Liver (tissue), 9 donors: ENCODE results near the gene GSE1. TPM values are rescaled to one million over a fixed set of nuclear protein-coding genes. Genes with fewer than 3 reads are reported as not detected.

Source experiments
- DNase-seq: peaks from one replicate; pipeline ENCODE4 v3.0.0-alpha.2; 2017; ENCODE audit warnings: low spot score
- H3K27ac ChIP-seq, 2 donors: one replicate each; pipeline ENCODE4 v1.7.0; 2013; ENCODE audit warnings: inconsistent platforms in 2 of 2, low read length in 2 of 2, control low read depth in 1 of 2, low read depth in 1 of 2, mild to moderate bottlenecking in 1 of 2
- H3K27me3 ChIP-seq, 4 donors: one replicate each; pipeline versions ENCODE4 v1.6.1 to v1.7.0; 2013; ENCODE audit warnings: low read length in 3 of 4, inconsistent platforms in 1 of 4, mild to moderate bottlenecking in 1 of 4, moderate library complexity in 1 of 4; ENCODE audit not compliant: control insufficient read depth in 4 of 4, insufficient read depth in 4 of 4
- H3K36me3 ChIP-seq, 4 donors: one replicate each; pipeline versions ENCODE4 v1.6.1 to v1.7.0; 2013; ENCODE audit warnings: low read length in 3 of 4, mild to moderate bottlenecking in 3 of 4, low read depth in 1 of 4, moderate library complexity in 1 of 4; ENCODE audit not compliant: control insufficient read depth in 4 of 4, insufficient read depth in 3 of 4
- H3K4me1 ChIP-seq, 4 donors: one replicate each; pipeline versions ENCODE4 v1.6.1 to v1.7.0; 2013; ENCODE audit warnings: low read length in 3 of 4, mild to moderate bottlenecking in 3 of 4, moderate library complexity in 1 of 4; ENCODE audit not compliant: control insufficient read depth in 4 of 4, insufficient read depth in 4 of 4
- H3K4me3 ChIP-seq, 3 donors: one replicate each; pipeline versions ENCODE4 v1.6.1 to v1.7.0; 2013; ENCODE audit warnings: low read length in 3 of 3, control low read depth in 1 of 3, low read depth in 1 of 3, mild to moderate bottlenecking in 1 of 3
- H3K9ac ChIP-seq, 2 donors: one replicate each; pipeline ENCODE4 v1.7.0; 2013; ENCODE audit warnings: low read length in 2 of 2, mild to moderate bottlenecking in 2 of 2, moderate library complexity in 2 of 2, control low read depth in 1 of 2, low read depth in 1 of 2
- H3K9me3 ChIP-seq, 4 donors: one replicate each; pipeline versions ENCODE4 v1.6.1 to v1.7.0; 2013; ENCODE audit warnings: low read length in 3 of 4; ENCODE audit not compliant: control insufficient read depth in 4 of 4
- CTCF ChIP-seq: fragments of 150-350 bp; IDR thresholded peaks from 2 replicates; pipeline ENCODE4 v1.5.1; 2017; ENCODE audit warnings: improper control_type of control experiment, low read depth, low read length; ENCODE audit not compliant: missing input control
- EGR1 ChIP-seq, 2 donors: IDR thresholded peaks; 2 replicates each; pipeline ENCODE4 v1.6.1; 2016 to 2018; ENCODE audit warnings: antibody characterized with exemption in 2 of 2, low read depth in 2 of 2
- FOXA1 ChIP-seq: IDR thresholded peaks from 2 replicates; pipeline ENCODE4 v1.6.1; 2016; ENCODE audit warnings: antibody characterized with exemption
- FOXA2 ChIP-seq: IDR thresholded peaks from 2 replicates; pipeline ENCODE4 v1.6.1; 2016; ENCODE audit warnings: antibody characterized with exemption
- HNF4A ChIP-seq, 2 donors: conservative IDR thresholded peaks; 2 replicates each; pipeline ENCODE4 v1.6.1; 2016; ENCODE audit warnings: antibody characterized with exemption in 2 of 2, mild to moderate bottlenecking in 2 of 2
- HNF4G ChIP-seq: IDR thresholded peaks from 2 replicates; pipeline ENCODE4 v1.6.1; 2016; ENCODE audit warnings: antibody characterized with exemption
- JUND ChIP-seq, 2 donors: IDR thresholded peaks; 2 replicates each; pipeline ENCODE4 v1.6.1; 2016; ENCODE audit warnings: antibody characterized with exemption in 2 of 2
- NR2F2 ChIP-seq: IDR thresholded peaks from 2 replicates; pipeline ENCODE4 v1.6.1; 2016; ENCODE audit warnings: antibody characterized with exemption
- RAD21 ChIP-seq, 2 donors: IDR thresholded peaks; 2 replicates each; pipeline ENCODE4 v1.6.1; 2016; ENCODE audit warnings: antibody characterized with exemption in 2 of 2, mild to moderate bottlenecking in 2 of 2
- REST ChIP-seq: IDR thresholded peaks from 2 replicates; pipeline ENCODE4 v1.6.1; 2016; ENCODE audit warnings: antibody characterized with exemption, mild to moderate bottlenecking
- RXRA ChIP-seq, 2 donors: IDR thresholded peaks; 2 replicates each; pipeline ENCODE4 v1.6.1; 2017 to 2018; ENCODE audit warnings: antibody characterized with exemption in 2 of 2, mild to moderate bottlenecking in 1 of 2
- SP1 ChIP-seq: IDR thresholded peaks from 2 replicates; pipeline ENCODE4 v1.6.1; 2018; ENCODE audit warnings: antibody characterized with exemption, mild to moderate bottlenecking
- TAF1 ChIP-seq: conservative IDR thresholded peaks from 2 replicates; pipeline ENCODE4 v1.6.1; 2016; ENCODE audit warnings: antibody characterized with exemption, mild to moderate bottlenecking
- YY1 ChIP-seq: IDR thresholded peaks from 2 replicates; pipeline ENCODE4 v1.6.1; 2016; ENCODE audit warnings: antibody characterized with exemption, mild to moderate bottlenecking
- WGBS: extraction: QIAGEN DNeasy Blood & Tissue Kit; methylation state at CpG from one replicate; pipeline ENCODE4 v1.1.7; 2013; 5-methylcytosine and 5-hydroxymethylcytosine counted together
- polyA plus RNA-seq, 2 donors: library from polyadenylated mRNA; stranded (reverse) in 1 of 2; unstranded in 1 of 2; fragments of 200-250 nt in 1 of 2; fragments of >200 nt in 1 of 2; fragmentation: Nextera tagmentation in 1 of 2; extraction: Ambion mirVana in 1 of 2; gene quantifications; one replicate each; pipeline versions ENCODE4 v1.2.1 to v1.2.3, GENCODE V29; 2013 to 2015
- total RNA-seq, 2 donors: library from RNA; depleted of rRNA; stranded (reverse); fragments of >200 nt; gene quantifications; one replicate each; pipeline ENCODE4 v1.2.3, GENCODE V29; 2014
- TF ChIP-seq, protein P1 (sequence below): IDR thresholded peaks from 2 replicates; pipeline ENCODE4 v1.6.1; 2016; ENCODE audit warnings: antibody characterized with exemption
- TF ChIP-seq, protein P2 (sequence below): IDR thresholded peaks from 2 replicates; pipeline ENCODE4 v1.6.1; 2016; ENCODE audit warnings: antibody characterized with exemption
- donor health status: healthy.
- donor health status: healthy.
- donor health status: healthy.
- donor health status: healthy.
- donor health status: healthy.

Gene GSE1
- total and polyA plus RNA-seq, 4 donors, result 9.9 to 37.7 (median 25.2) TPM

DNA sequence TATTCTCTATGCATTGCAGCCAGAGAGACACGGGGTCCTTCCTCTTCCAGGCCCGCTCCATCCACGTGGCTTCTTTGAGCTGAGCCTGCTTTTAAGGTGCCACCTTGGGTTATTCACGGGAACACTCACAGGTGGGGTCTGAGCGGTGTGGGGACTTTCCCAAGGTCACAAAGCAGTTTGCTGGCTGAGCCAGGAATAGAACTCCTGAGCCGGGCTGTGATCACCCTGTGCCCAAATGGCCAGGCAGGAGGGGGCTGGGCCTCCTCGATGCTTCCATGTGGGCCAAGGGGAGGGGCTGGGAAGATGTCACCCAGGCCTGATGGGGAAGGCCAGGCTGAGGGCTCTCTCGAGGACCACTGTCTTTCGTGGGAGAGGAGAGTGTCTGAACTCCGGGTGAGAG lies 13.0 kb upstream of the GSE1 start:
- Histone ChIP-seq H3K4me1 (peaks cover 0 to 11% (median 0%) of the 10 kb centered on the region in 4 donors), H3K27me3 (no peaks in the 10 kb centered on the region), H3K4me3 (no peak overlapping the region), H3K9me3 (no peaks in the 10 kb centered on the region), H3K36me3 (peaks cover 0 to 2% (median 0%) of the 10 kb centered on the region in 4 donors), H3K9ac (no peak overlapping the region), H3K27ac (no peak overlapping the region)
- TF ChIP-seq FOXA1 (no peak), RAD21 (IDR thresholded peaks at IDR 0.05) (no peak), YY1 (no peak), CTCF (no peak), REST (no peak), FOXA2 (no peak), TAF1 (no peak)
- TF ChIP-seq, protein P1, sequence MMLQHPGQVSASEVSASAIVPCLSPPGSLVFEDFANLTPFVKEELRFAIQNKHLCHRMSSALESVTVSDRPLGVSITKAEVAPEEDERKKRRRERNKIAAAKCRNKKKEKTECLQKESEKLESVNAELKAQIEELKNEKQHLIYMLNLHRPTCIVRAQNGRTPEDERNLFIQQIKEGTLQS, result no peak
- WGBS, result 72% methylated on average over 10 of the region's 10 CpGs
- DNase-seq, result no peak

DNA sequence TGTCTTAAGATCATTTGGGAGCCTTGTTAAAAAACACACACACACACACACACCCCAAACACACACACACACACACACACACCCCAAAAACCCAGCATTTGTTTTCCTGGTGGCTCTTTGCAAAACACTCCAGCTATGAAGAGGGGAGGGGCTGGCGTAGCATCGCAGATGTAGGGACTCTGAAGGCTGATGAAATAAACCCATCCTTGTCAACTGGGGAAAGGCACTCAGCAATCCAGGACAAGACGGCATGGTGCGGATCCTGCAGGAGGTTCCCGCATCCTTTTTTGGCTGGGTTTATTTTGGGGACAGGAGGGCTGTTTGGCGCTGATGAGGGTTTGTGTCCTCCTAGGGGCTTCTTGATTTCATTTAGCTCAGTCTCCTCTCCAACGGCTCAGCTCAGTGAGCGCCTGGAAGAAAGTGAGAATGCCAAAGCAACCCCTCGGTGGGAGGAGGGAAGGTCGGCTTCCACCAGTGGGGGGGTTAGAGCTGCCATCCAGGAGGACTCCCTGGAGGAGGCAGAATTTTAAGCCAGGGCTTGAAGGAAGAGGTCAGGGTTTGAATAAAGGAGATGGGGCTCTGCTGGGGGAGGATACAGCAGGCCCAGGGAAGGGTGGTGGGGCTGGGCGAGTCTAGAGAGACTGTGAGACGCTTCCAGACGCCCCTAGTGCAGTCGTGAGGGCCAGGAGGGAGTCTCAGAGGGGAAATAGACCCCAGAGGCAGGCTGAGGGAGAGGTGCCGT lies 12.4 kb upstream of the GSE1 start:
- TF ChIP-seq JUND (IDR thresholded peaks at IDR 0.05) (no peak), HNF4A (conservative IDR thresholded peaks at IDR 0.05) (no peak)
- peaks cover 0 to 11% (median 0%) of the 10 kb centered on the region in 4 donors for H3K4me1 ChIP-seq
- no peak overlapping the region for H3K27ac ChIP-seq
- H3K4me3 ChIP-seq, result no peak overlapping the region
- H3K9me3 ChIP-seq, result no peaks in the 10 kb centered on the region
- no peak for DNase-seq
- H3K27me3 ChIP-seq, result no peaks in the 10 kb centered on the region
- 91% methylated on average over 15 of the region's 15 CpGs for WGBS
- H3K36me3 ChIP-seq, result peaks cover 0 to 2% (median 0%) of the 10 kb centered on the region in 4 donors
- H3K9ac ChIP-seq, result no peak overlapping the region

- no peak for DNase-seq
- H3K36me3 ChIP-seq, result no peaks in the 10 kb centered on the region
- H3K4me3 ChIP-seq, result no peak overlapping the region
- H3K9ac ChIP-seq, result no peak overlapping the region
- H3K4me1 ChIP-seq, result peaks cover 0 to 12% (median 0%) of the 10 kb centered on the region in 4 donors
- WGBS, result 88% methylated on average over 10 of the region's 10 CpGs
- TF ChIP-seq RXRA (IDR thresholded peaks at IDR 0.05) (no peak), FOXA2 (no peak), NR2F2 (no peak), SP1 (no peak), HNF4G (no peak), EGR1 (IDR thresholded peaks at IDR 0.05; ENCODE audit: low read depth in 2 of 2) (no peak)
- TF ChIP-seq, protein P2, sequence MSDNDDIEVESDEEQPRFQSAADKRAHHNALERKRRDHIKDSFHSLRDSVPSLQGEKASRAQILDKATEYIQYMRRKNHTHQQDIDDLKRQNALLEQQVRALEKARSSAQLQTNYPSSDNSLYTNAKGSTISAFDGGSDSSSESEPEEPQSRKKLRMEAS, result no peak
- no peak overlapping the region for H3K27ac ChIP-seq
- no peaks in the 10 kb centered on the region for H3K9me3 ChIP-seq
- H3K27me3 ChIP-seq, result no peaks in the 10 kb centered on the region
Observed at GRCh38 chr16:85601272-85601639, 11.9 kb upstream of the GSE1 start.
